HepG2 (cell line): ENCODE results near the gene PIGW. TPM values are rescaled to one million over a fixed set of nuclear protein-coding genes. Genes with fewer than 3 reads are reported as not detected.

Source experiments
- CC2D1A ChIP-seq: sonication (generic); formaldehyde crosslinking; IDR thresholded peaks from 2 replicates; pipeline ENCODE4 v1.8.1; 2023; ENCODE audit warnings: mild to moderate bottlenecking, missing genetic modification reagents
- HES4 ChIP-seq: sonication (generic); formaldehyde crosslinking; IDR thresholded peaks from 2 replicates; pipeline ENCODE4 v1.9.0; 2021; ENCODE audit warnings: mild to moderate bottlenecking, missing genetic modification reagents, borderline replicate concordance
- KDM3A ChIP-seq: IDR thresholded peaks from 2 replicates; pipeline ENCODE4 v1.6.1; 2018; ENCODE audit warnings: low read depth, missing compliant biosample characterization
- NR2F2 ChIP-seq: IDR thresholded peaks from 2 replicates; pipeline ENCODE4 v1.6.1; 2012; ENCODE audit warnings: low read depth, inconsistent platforms, borderline replicate concordance
- NR2F6 ChIP-seq, 2 experiments: IDR thresholded peaks; 2 replicates each; pipeline ENCODE4 v1.6.1; 2016; ENCODE audit warnings: antibody characterized with exemption in 1 of 2, mild to moderate bottlenecking in 1 of 2
- PPARG ChIP-seq: conservative IDR thresholded peaks from 2 replicates; pipeline ENCODE4 v1.6.1; 2016; ENCODE audit warnings: missing biosample characterization, missing genetic modification reagents
- ZBTB7A ChIP-seq: sonication (generic); formaldehyde crosslinking; IDR thresholded peaks from 2 replicates; pipeline ENCODE4 v1.8.0; 2022; ENCODE audit warnings: mild to moderate bottlenecking, missing genetic modification reagents
- ZNF709 ChIP-seq: sonication (generic); formaldehyde crosslinking; IDR thresholded peaks from 2 replicates; pipeline ENCODE4 v1.5.0; 2020; ENCODE audit warnings: mild to moderate bottlenecking, missing genetic modification reagents
- ZSCAN9 ChIP-seq: IDR thresholded peaks from 2 replicates; pipeline ENCODE4 v1.6.1; 2016; ENCODE audit warnings: borderline replicate concordance
- polyA plus RNA-seq, 8 experiments: library from polyadenylated mRNA; depleted of rRNA in 3 of 8; stranded (reverse) in 7 of 8; unstranded in 1 of 8; fragments of >200 nt; fragmentation: Illumina TruSeq in 4 of 8; extraction: Trizol in 4 of 8; gene quantifications; 2 replicates each; pipeline versions ENCODE4 v1.2.1 to v1.2.3, GENCODE V29; 2011 to 2016; ENCODE audit warnings: low read depth in 4 of 8, missing spikeins in 1 of 8, mixed read lengths in 1 of 8; ENCODE audit not compliant: insufficient read depth in 1 of 8
- total RNA-seq, 5 experiments: library from RNA; depleted of rRNA; stranded (reverse); fragments of >200 nt; fragmentation: Illumina TruSeq; extraction: Trizol; gene quantifications; 2 replicates each; pipeline ENCODE4 v1.2.3, GENCODE V29; 2016; ENCODE audit warnings: low read depth in 1 of 5
- TF ChIP-seq, protein P1 (sequence below): sonication (generic); formaldehyde crosslinking; IDR thresholded peaks from 2 replicates; pipeline ENCODE4 v1.5.0; 2020; ENCODE audit warnings: mild to moderate bottlenecking, missing genetic modification reagents
- TF ChIP-seq, protein P2 (sequence below): sonication (generic); formaldehyde crosslinking; IDR thresholded peaks from 2 replicates; pipeline ENCODE4 v1.5.1; 2020; ENCODE audit warnings: mild to moderate bottlenecking, missing genetic modification reagents, moderate library complexity
- TF ChIP-seq, protein P3 (sequence below), 2 experiments: sonication (generic) in 1 of 2; formaldehyde crosslinking in 1 of 2; IDR thresholded peaks; 2 replicates each; pipeline versions ENCODE4 v1.6.1 to v1.9.0; 2014 to 2022; ENCODE audit warnings: antibody characterized with exemption in 1 of 2, borderline replicate concordance in 1 of 2, inconsistent platforms in 1 of 2, low read depth in 1 of 2, missing genetic modification reagents in 1 of 2
- TF ChIP-seq, protein P4 (sequence below): sonication (generic); formaldehyde crosslinking; IDR thresholded peaks from 2 replicates; pipeline ENCODE4 v1.4.0; 2020; ENCODE audit warnings: mild to moderate bottlenecking, missing genetic modification reagents, borderline replicate concordance

The PIGW gene
- total and polyA plus RNA-seq, 2 of the 13 experiments (the other 11 are each of a cell fraction or from before 2014, with no cell fraction given), result 9.0 to 24.0 TPM

DNA sequence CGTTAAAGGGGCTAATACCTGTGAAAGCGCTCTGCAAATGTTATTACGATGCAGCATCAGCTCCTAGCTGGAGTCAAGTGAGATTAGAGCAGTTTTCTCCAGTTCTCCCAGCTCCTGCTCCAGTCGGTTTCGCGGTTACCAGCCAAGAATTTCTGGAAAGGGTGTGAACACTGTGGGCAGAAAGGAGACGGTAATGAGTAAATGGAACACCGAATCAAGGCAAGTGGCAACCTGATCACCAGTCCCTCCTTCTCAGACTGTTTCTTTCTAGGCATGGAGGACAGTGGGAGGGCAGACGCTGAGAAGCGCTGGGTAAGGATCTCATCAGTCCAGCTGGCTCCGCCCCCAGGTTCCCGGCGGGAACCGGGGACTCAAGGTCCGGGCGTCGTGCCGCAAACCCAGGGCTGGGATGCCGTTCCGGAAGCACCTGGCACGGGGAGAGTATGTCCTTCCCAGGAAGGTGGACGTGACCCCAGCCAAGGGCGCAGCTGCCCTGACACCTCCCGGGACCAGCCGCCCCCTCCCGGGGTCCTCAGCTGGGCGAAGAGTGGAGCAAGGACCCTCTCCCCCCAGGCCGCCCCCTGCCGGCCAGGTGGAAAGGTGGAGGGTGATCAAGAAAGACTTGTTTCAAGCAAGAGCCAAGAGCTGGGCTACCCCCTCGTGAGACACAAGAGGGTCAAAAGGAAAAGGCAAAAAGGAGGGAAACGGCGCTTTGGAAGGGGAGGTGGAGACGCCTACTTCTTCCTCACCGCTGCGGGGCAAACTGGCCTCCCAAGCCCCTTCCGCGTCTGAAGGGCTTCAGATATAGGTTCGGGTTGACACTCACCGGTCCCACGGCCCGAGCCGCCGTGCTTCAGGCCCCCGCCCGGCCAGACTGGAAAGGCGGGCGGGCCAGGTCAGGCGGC, 600 bp upstream of the PIGW start (continued):
- peak; percentile 18; the same call in 1 of the 2 replicates for TF ChIP-seq HES4 (CRISPR knock-in tag)
- 0 out of 2 replicates have a peak, but pooled peaks have one; percentile 42 for TF ChIP-seq ZBTB7A
- TF ChIP-seq CC2D1A, result no peak
- TF ChIP-seq NR2F6 (IDR thresholded peaks at IDR 0.05), result no peak
- no peak for TF ChIP-seq NR2F6 (CRISPR knock-in tag; IDR thresholded peaks at IDR 0.05)
- TF ChIP-seq, protein P1, sequence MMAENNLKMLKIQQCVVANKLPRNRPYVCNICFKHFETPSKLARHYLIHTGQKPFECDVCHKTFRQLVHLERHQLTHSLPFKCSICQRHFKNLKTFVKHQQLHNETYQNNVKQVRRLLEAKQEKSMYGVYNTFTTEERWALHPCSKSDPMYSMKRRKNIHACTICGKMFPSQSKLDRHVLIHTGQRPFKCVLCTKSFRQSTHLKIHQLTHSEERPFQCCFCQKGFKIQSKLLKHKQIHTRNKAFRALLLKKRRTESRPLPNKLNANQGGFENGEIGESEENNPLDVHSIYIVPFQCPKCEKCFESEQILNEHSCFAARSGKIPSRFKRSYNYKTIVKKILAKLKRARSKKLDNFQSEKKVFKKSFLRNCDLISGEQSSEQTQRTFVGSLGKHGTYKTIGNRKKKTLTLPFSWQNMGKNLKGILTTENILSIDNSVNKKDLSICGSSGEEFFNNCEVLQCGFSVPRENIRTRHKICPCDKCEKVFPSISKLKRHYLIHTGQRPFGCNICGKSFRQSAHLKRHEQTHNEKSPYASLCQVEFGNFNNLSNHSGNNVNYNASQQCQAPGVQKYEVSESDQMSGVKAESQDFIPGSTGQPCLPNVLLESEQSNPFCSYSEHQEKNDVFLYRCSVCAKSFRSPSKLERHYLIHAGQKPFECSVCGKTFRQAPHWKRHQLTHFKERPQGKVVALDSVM (CRISPR knock-in tag), result no peak
- TF ChIP-seq KDM3A, result no peak
- TF ChIP-seq ZNF709 (CRISPR knock-in tag), result no peak
- 0 out of 2 replicates have a peak, but pooled peaks have one; percentile 15 for TF ChIP-seq PPARG (CRISPR knock-in tag)
- TF ChIP-seq, protein P2, sequence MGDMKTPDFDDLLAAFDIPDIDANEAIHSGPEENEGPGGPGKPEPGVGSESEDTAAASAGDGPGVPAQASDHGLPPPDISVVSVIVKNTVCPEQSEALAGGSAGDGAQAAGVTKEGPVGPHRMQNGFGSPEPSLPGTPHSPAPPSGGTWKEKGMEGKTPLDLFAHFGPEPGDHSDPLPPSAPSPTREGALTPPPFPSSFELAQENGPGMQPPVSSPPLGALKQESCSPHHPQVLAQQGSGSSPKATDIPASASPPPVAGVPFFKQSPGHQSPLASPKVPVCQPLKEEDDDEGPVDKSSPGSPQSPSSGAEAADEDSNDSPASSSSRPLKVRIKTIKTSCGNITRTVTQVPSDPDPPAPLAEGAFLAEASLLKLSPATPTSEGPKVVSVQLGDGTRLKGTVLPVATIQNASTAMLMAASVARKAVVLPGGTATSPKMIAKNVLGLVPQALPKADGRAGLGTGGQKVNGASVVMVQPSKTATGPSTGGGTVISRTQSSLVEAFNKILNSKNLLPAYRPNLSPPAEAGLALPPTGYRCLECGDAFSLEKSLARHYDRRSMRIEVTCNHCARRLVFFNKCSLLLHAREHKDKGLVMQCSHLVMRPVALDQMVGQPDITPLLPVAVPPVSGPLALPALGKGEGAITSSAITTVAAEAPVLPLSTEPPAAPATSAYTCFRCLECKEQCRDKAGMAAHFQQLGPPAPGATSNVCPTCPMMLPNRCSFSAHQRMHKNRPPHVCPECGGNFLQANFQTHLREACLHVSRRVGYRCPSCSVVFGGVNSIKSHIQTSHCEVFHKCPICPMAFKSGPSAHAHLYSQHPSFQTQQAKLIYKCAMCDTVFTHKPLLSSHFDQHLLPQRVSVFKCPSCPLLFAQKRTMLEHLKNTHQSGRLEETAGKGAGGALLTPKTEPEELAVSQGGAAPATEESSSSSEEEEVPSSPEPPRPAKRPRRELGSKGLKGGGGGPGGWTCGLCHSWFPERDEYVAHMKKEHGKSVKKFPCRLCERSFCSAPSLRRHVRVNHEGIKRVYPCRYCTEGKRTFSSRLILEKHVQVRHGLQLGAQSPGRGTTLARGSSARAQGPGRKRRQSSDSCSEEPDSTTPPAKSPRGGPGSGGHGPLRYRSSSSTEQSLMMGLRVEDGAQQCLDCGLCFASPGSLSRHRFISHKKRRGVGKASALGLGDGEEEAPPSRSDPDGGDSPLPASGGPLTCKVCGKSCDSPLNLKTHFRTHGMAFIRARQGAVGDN, result peak; percentile 84
- no peak for TF ChIP-seq ZSCAN9
- TF ChIP-seq, protein P3, sequence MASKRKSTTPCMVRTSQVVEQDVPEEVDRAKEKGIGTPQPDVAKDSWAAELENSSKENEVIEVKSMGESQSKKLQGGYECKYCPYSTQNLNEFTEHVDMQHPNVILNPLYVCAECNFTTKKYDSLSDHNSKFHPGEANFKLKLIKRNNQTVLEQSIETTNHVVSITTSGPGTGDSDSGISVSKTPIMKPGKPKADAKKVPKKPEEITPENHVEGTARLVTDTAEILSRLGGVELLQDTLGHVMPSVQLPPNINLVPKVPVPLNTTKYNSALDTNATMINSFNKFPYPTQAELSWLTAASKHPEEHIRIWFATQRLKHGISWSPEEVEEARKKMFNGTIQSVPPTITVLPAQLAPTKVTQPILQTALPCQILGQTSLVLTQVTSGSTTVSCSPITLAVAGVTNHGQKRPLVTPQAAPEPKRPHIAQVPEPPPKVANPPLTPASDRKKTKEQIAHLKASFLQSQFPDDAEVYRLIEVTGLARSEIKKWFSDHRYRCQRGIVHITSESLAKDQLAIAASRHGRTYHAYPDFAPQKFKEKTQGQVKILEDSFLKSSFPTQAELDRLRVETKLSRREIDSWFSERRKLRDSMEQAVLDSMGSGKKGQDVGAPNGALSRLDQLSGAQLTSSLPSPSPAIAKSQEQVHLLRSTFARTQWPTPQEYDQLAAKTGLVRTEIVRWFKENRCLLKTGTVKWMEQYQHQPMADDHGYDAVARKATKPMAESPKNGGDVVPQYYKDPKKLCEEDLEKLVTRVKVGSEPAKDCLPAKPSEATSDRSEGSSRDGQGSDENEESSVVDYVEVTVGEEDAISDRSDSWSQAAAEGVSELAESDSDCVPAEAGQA (IDR thresholded peaks at IDR 0.05; ENCODE audit: low read depth), result no peak
- TF ChIP-seq, protein P3 (CRISPR knock-in tag; IDR thresholded peaks at IDR 0.05; ENCODE audit: borderline replicate concordance), result no peak
- TF ChIP-seq, protein P4, sequence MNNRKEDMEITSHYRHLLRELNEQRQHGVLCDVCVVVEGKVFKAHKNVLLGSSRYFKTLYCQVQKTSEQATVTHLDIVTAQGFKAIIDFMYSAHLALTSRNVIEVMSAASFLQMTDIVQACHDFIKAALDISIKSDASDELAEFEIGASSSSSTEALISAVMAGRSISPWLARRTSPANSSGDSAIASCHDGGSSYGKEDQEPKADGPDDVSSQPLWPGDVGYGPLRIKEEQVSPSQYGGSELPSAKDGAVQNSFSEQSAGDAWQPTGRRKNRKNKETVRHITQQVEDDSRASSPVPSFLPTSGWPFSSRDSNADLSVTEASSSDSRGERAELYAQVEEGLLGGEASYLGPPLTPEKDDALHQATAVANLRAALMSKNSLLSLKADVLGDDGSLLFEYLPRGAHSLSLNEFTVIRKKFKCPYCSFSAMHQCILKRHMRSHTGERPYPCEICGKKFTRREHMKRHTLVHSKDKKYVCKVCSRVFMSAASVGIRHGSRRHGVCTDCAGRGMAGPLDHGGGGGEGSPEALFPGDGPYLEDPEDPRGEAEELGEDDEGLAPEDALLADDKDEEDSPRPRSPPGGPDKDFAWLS (CRISPR knock-in tag), result 0 out of 2 replicates have a peak, but pooled peaks have one; percentile 12
- TF ChIP-seq NR2F2, result 0 out of 2 replicates have a peak, but pooled peaks have one; percentile 35
